ENCODE data around the gene MTFR2.

MTFR2 gene

GRCh38 chr6:136249811-136250685 lies at the start of gene MTFR2:
Gene MTFR2 (minus strand): TSS chr6:136250311. CDS start chr6:136249099, 1,212 bp downstream.
- DNase-seq (ENCODE audit: insufficient read length, low spot score) (peak; percentile 56), FAIRE-seq (peak; percentile 95)
- TF ChIP-seq POLR2A (IDR thresholded peaks at IDR 0.05; ENCODE audit: low read depth, low read length): peak; percentile 80

- TF ChIP-seq POLR2A (IDR thresholded peaks at IDR 0.05; ENCODE audit: low read depth, low read length): no peak
- DNase-seq (ENCODE audit: insufficient read length, low spot score) (no peak), FAIRE-seq (no peak)
Observed at GRCh38 chr6:136294621-136295020, 44.5 kb upstream of the MTFR2 start.

- no peak for FAIRE-seq
- 0 out of 2 replicates have a peak, but pooled peaks have one; percentile 13 for TF ChIP-seq POLR2A (IDR thresholded peaks at IDR 0.05; ENCODE audit: low read depth, low read length)
- DNase-seq (ENCODE audit: insufficient read length, low spot score): peak; percentile 21
Observed at GRCh38 chr6:136290410-136291010, 40.4 kb upstream of the MTFR2 start.

- FAIRE-seq (peak; percentile 75), DNase-seq (ENCODE audit: insufficient read length, low spot score) (peak; percentile 70)
- peak; percentile 79 for TF ChIP-seq POLR2A (IDR thresholded peaks at IDR 0.05; ENCODE audit: low read depth, low read length)
Observed at GRCh38 chr6:136289579-136290409, 39.7 kb upstream of the MTFR2 start, which contains the start of gene BCLAF1. Gene BCLAF1 (minus strand): TSS chr6:136289846. CDS start chr6:136279866, 9,980 bp downstream.

- FAIRE-seq (no peak), DNase-seq (ENCODE audit: insufficient read length, low spot score) (peak; percentile 25)
- no peak; the same call in 1 of the 2 replicates for TF ChIP-seq POLR2A (IDR thresholded peaks at IDR 0.05; ENCODE audit: low read depth, low read length)
Observed at GRCh38 chr6:136289327-136289578, 39.1 kb upstream of the MTFR2 start.

- no peak for TF ChIP-seq POLR2A (IDR thresholded peaks at IDR 0.05; ENCODE audit: low read depth, low read length)
- peak; percentile 39 for DNase-seq (ENCODE audit: insufficient read length, low spot score)
- FAIRE-seq: no peak
Observed at GRCh38 chr6:136288566-136289326, 38.6 kb upstream of the MTFR2 start.

- TF ChIP-seq POLR2A (IDR thresholded peaks at IDR 0.05; ENCODE audit: low read depth, low read length): no peak
Observed at GRCh38 chr6:136284909-136285308, 34.8 kb upstream of the MTFR2 start.

GRCh38 chr6:136282906-136283305 lies 32.8 kb upstream of the MTFR2 start:
- FAIRE-seq (no peak), DNase-seq (ENCODE audit: insufficient read length, low spot score) (no peak)

More at GRCh38 chr6:136284909-136285308, 34.8 kb upstream of the MTFR2 start:
- DNase-seq (ENCODE audit: insufficient read length, low spot score) (no peak), FAIRE-seq (no peak)

GRCh38 chr6:136280032-136280609 lies 30.0 kb upstream of the MTFR2 start:
- FAIRE-seq: no peak
- DNase-seq (ENCODE audit: insufficient read length, low spot score): no peak
- TF ChIP-seq POLR2A (IDR thresholded peaks at IDR 0.05; ENCODE audit: low read depth, low read length): no peak

More at GRCh38 chr6:136282906-136283305, 32.8 kb upstream of the MTFR2 start:
- TF ChIP-seq POLR2A (IDR thresholded peaks at IDR 0.05; ENCODE audit: low read depth, low read length): no peak

GRCh38 chr6:136274062-136274461 lies 24.0 kb upstream of the MTFR2 start:
- FAIRE-seq: no peak
- DNase-seq (ENCODE audit: insufficient read length, low spot score): no peak
- TF ChIP-seq POLR2A (IDR thresholded peaks at IDR 0.05; ENCODE audit: low read depth, low read length): no peak

- FAIRE-seq (no peak), DNase-seq (ENCODE audit: insufficient read length, low spot score) (no peak)
- no peak for TF ChIP-seq POLR2A (IDR thresholded peaks at IDR 0.05; ENCODE audit: low read depth, low read length)
Observed at GRCh38 chr6:136265101-136265500, 15.0 kb upstream of the MTFR2 start.

- TF ChIP-seq POLR2A (IDR thresholded peaks at IDR 0.05; ENCODE audit: low read depth, low read length): no peak
- DNase-seq (ENCODE audit: insufficient read length, low spot score) (no peak), FAIRE-seq (no peak)
Observed at GRCh38 chr6:136262940-136263339, 12.8 kb upstream of the MTFR2 start.
